GM12872 (cell line): Measurements from ENCODE around the gene TSPAN4.

Source experiments
- CTCF ChIP-seq: IDR thresholded peaks from 3 replicates; pipeline ENCODE4 v1.5.1; 2011; ENCODE audit warnings: low read depth, mild to moderate bottlenecking, low read length, moderate library complexity; ENCODE audit not compliant: insufficient read depth

The TSPAN4 gene

GRCh38 chr11:910589-911030 lies 68.0 kb downstream of the TSPAN4 start, which contains the start of gene CHID1:
TSS of gene CHID1 (minus strand) at chr11:910810. CDS start at chr11:904816, 5,994 bp downstream.
- no peak for TF ChIP-seq CTCF

GRCh38 chr11:911031-911889 lies 68.6 kb downstream of the TSPAN4 start:
- TF ChIP-seq CTCF = no peak

GRCh38 chr11:911890-912219 lies 69.2 kb downstream of the TSPAN4 start:
- no peak for TF ChIP-seq CTCF

GRCh38 chr11:912266-912665 lies 69.6 kb downstream of the TSPAN4 start:
- no peak for TF ChIP-seq CTCF

- no peak for TF ChIP-seq CTCF
Measured at GRCh38 chr11:913043-913442, 70.4 kb downstream of the TSPAN4 start.

- no peak for TF ChIP-seq CTCF
Measured at GRCh38 chr11:914204-914603, 71.6 kb downstream of the TSPAN4 start.

GRCh38 chr11:914747-915501 lies 72.3 kb downstream of the TSPAN4 start:
- no peak for TF ChIP-seq CTCF
